Gastroesophageal sphincter (tissue), 4 donors: Measurements from ENCODE around the gene LAMA4. TPM values are rescaled to one million over a fixed set of nuclear protein-coding genes. Genes with fewer than 3 reads are reported as not detected.

Source experiments
- ATAC-seq: fragments of 150-250 bp; one replicate; pipeline ENCODE4 v1.9.1; 2016; ENCODE audit warnings: mild to moderate bottlenecking, moderate library complexity
- H3K27ac ChIP-seq, 4 donors: fragments of 200-600 bp; sonication (generic) in 3 of 4; 1 replicate in 3 of 4; 2 replicates in 1 of 4; pipeline ENCODE4 v1.5.1; 2016 to 2019
- H3K27me3 ChIP-seq: fragments of 200-600 bp; sonication (generic); one replicate; pipeline ENCODE4 v1.5.1; 2019
- H3K36me3 ChIP-seq, 2 donors: fragments of 200-600 bp; sonication (generic); one replicate each; pipeline ENCODE4 v1.5.1; 2019; ENCODE audit warnings: control low read depth in 1 of 2
- H3K4me1 ChIP-seq, 3 donors: fragments of 200-600 bp; sonication (generic); 1 replicate in 2 of 3; 2 replicates in 1 of 3; pipeline ENCODE4 v1.5.1; 2016 to 2019; ENCODE audit warnings: control low read depth in 2 of 3
- H3K4me3 ChIP-seq, 2 donors: fragments of 200-600 bp; sonication (generic); one replicate each; pipeline ENCODE4 v1.5.1; 2019; ENCODE audit warnings: mild to moderate bottlenecking in 1 of 2, moderate library complexity in 1 of 2
- H3K9me3 ChIP-seq, 3 donors: fragments of 200-600 bp; sonication (generic); one replicate each; pipeline ENCODE4 v1.5.1; 2017 to 2019; ENCODE audit warnings: control low read depth in 2 of 3
- EP300 ChIP-seq: sonication (generic); formaldehyde crosslinking; IDR thresholded peaks from one replicate; pipeline ENCODE4 v1.6.1; 2017; ENCODE audit warnings: antibody characterized with exemption, mild to moderate bottlenecking
- POLR2A ChIP-seq, 2 donors: fragments of 450-650 bp; IDR thresholded peaks; one replicate each; pipeline ENCODE4 v1.6.1; 2017; ENCODE audit warnings: antibody characterized with exemption in 2 of 2, mild to moderate bottlenecking in 2 of 2, moderate library complexity in 1 of 2
- POLR2AphosphoS5 ChIP-seq: sonication (generic); formaldehyde crosslinking; IDR thresholded peaks from one replicate; pipeline ENCODE4 v1.6.1; 2017; ENCODE audit warnings: antibody characterized with exemption
- WGBS, 2 donors: methylation state at CpG; one replicate each; pipeline ENCODE4 v1.1.5; 2018; ENCODE audit warnings: low coverage in 1 of 2; 5-methylcytosine and 5-hydroxymethylcytosine counted together
- total RNA-seq, 4 donors: library from RNA; depleted of rRNA; stranded (reverse); fragments of >200 nt; gene quantifications; one replicate each; pipeline ENCODE4 v1.1.0, GENCODE V29; 2016
- TF ChIP-seq, protein P1 (sequence below), 4 experiments: fragments of 200-600 bp in 2 of 4; fragments of 450-650 bp in 2 of 4; sonication (generic) in 1 of 4; IDR thresholded peaks; one replicate each; pipeline ENCODE4 v1.5.1; 2017 to 2019; ENCODE audit warnings: antibody characterized with exemption in 4 of 4, mild to moderate bottlenecking in 2 of 4, moderate library complexity in 2 of 4

Gene LAMA4
- total RNA-seq, 4 donors from 2014 or later, result 240 to 305 (median 265) TPM

DNA sequence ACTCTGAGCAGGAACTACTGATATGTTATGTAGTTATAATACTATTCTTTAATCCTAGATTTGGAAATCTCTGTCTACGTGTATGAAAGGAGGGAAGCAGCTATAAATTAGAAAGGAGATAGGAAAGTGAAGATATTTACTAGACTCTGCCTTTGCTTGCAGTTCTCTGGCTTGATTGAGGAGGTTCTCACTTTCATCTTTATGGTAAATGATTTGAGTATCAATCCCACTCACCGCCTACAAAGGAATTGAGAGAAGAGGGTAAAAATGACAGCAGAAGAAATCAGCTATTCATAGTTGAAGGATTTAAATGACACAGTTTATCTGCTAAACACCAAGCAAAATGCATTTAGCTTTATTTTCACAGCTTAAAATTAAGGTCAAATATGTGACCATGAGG, 99.7 kb downstream of the LAMA4 start:
- no peak for ATAC-seq
- no peak overlapping the region for H3K4me3 ChIP-seq
- peaks cover 0 to 71% of the 10 kb centered on the region in 2 donors for H3K36me3 ChIP-seq
- H3K4me1 ChIP-seq, result peaks cover 4 to 42% (median 16%) of the 10 kb centered on the region in 3 donors
- no peaks in the 10 kb centered on the region for H3K9me3 ChIP-seq
- peak overlapping the region; percentile 6 to 71 (median 57) for H3K27ac ChIP-seq
- no peak for TF ChIP-seq POLR2A (IDR thresholded peaks at IDR 0.05)
- no peak for TF ChIP-seq POLR2AphosphoS5
- TF ChIP-seq EP300, result no peak
- TF ChIP-seq, protein P1, sequence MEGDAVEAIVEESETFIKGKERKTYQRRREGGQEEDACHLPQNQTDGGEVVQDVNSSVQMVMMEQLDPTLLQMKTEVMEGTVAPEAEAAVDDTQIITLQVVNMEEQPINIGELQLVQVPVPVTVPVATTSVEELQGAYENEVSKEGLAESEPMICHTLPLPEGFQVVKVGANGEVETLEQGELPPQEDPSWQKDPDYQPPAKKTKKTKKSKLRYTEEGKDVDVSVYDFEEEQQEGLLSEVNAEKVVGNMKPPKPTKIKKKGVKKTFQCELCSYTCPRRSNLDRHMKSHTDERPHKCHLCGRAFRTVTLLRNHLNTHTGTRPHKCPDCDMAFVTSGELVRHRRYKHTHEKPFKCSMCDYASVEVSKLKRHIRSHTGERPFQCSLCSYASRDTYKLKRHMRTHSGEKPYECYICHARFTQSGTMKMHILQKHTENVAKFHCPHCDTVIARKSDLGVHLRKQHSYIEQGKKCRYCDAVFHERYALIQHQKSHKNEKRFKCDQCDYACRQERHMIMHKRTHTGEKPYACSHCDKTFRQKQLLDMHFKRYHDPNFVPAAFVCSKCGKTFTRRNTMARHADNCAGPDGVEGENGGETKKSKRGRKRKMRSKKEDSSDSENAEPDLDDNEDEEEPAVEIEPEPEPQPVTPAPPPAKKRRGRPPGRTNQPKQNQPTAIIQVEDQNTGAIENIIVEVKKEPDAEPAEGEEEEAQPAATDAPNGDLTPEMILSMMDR (IDR thresholded peaks at IDR 0.05), result no peak
- 75 to 76% methylated on average over 2 of the region's 2 CpGs for WGBS, 2 donors
- H3K27me3 ChIP-seq, result no peaks in the 10 kb centered on the region

DNA sequence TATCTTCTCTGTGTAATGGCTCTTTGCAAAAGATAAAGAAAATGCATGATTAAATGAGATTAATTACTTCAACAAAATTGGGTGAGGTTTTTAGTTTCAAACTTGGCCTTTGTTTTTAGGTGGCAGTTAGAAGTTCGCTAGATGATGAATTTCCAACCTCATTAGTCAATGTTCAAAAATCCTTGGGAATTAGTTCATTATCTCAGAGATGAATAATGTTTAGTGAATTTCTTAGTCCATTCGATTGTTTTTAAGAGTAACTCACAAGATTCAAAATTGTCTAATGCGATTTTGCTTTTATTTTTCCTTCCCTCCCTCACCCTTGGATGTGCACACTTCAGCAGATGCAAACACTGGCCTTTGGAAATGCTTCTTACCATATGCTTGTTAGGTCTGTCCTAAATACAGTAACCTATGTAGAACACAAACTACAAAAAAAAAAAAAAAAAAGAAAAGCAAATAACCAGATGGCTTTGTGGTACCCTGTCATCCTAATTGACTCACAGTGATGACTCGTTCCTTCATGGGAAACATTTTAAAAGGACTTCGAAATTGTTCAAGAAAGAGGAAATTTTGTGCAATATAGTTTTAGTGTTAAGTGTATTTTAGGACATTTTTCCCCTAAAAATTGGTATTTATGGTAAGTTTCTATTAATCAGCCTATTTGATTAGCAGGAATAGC, 100.3 kb downstream of the LAMA4 start:
- H3K27me3 ChIP-seq, result no peaks in the 10 kb centered on the region
- ATAC-seq, result no peak
- H3K4me3 ChIP-seq, result no peak overlapping the region
- 26 to 48% methylated on average over 5 of the region's 5 CpGs for WGBS, 2 donors
- peak overlapping the region in 3 of 4 donors; percentile 48 to 71 (median 66) for H3K27ac ChIP-seq
- no peaks in the 10 kb centered on the region for H3K9me3 ChIP-seq
- H3K36me3 ChIP-seq, result peaks cover 0 to 71% of the 10 kb centered on the region in 2 donors
- TF ChIP-seq EP300, result no peak
- no peak for TF ChIP-seq POLR2AphosphoS5
- TF ChIP-seq, protein P1 (IDR thresholded peaks at IDR 0.05), result no peak
- TF ChIP-seq POLR2A (IDR thresholded peaks at IDR 0.05), result no peak
- peaks cover 7 to 48% (median 20%) of the 10 kb centered on the region in 3 donors for H3K4me1 ChIP-seq

DNA sequence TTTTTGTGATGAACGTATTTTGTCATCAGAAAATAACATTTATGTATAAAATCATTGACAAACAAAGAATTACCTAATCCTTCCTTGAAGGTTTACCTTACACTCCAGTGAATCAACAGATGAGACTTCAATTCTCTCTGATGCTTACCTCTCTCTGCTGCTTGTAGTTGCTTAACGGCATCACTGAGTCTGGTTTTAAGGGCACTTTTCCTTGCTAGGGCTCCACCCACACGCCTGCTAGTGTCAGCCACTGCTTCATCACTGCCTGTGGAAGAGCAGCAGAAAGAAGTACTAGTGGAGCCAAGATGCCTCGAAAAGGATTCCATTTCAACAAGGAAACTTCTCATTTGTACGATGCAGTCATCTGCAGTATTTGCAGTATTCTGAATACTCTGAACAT, 104.0 kb downstream of the LAMA4 start:
- Histone ChIP-seq H3K4me3 (no peak overlapping the region), H3K27ac (peak overlapping the region; percentile 74 to 89 (median 78)), H3K36me3 (peaks cover 4 to 73% of the 10 kb centered on the region in 2 donors), H3K27me3 (no peaks in the 10 kb centered on the region), H3K9me3 (no peaks in the 10 kb centered on the region), H3K4me1 (peaks cover 3 to 39% (median 14%) of the 10 kb centered on the region in 3 donors)
- TF ChIP-seq, protein P1 (IDR thresholded peaks at IDR 0.05), result peak in 1 of 4 experiments; percentile 18
- TF ChIP-seq POLR2A (IDR thresholded peaks at IDR 0.05), result no peak
- peak; percentile 62 for ATAC-seq
- 18 to 20% methylated on average over 4 to 5 of the region's 5 CpGs for WGBS, 2 donors

DNA sequence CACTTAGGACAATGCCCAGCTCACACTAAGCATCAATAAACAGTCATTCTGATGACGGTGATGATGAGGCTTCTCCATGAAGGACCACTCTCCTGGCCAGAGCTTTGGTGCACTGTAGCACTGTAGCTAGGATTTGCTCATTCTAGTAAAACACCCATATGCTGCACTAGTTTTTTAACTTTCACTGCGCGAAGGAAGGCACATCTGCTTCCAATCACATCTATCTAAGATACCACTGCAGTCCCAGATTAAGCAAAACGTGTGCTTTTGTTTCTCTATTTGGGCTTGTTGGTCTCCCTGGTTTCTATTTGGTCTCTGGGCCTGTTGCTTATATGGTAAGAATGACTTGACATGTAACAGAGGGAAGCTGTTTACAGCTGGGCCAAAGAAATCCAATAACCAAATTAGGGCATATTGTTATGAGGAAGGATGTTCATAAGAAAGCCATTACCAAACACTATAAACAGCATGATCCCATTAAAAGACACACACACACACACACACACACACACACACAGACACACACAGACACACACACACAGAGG, 104.6 kb downstream of the LAMA4 start:
- H3K27ac ChIP-seq, result peak overlapping the region; percentile 74 to 89 (median 78)
- TF ChIP-seq POLR2AphosphoS5 (no peak), POLR2A (IDR thresholded peaks at IDR 0.05) (no peak), EP300 (no peak)
- TF ChIP-seq, protein P1 (IDR thresholded peaks at IDR 0.05), result no peak
- peaks cover 3 to 39% (median 14%) of the 10 kb centered on the region in 3 donors for H3K4me1 ChIP-seq
- H3K9me3 ChIP-seq, result no peaks in the 10 kb centered on the region
- peak; percentile 74 for ATAC-seq
- 0 to 18% methylated on average over 3 to 4 of the region's 4 CpGs for WGBS, 2 donors
- peaks cover 4 to 73% of the 10 kb centered on the region in 2 donors for H3K36me3 ChIP-seq
- H3K27me3 ChIP-seq, result no peaks in the 10 kb centered on the region
- no peak overlapping the region for H3K4me3 ChIP-seq

DNA sequence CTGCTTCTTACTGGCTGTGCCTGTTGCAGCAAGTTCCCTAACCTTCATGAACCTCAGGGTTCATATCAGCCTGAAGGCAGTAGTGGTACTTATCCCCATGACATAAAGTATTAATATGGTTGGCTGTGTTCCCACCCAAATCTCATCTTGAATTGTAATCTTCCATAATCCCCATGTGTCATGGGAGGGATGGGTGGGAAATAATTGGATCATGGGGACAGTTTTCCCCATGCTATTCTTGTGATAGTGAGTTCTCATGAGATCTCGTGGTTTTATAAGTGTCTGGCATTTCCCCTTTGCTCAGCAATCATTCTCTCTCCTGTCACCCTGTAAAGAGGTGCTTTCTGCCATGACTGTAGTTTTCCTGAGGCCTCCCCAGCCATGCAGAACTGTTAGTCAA, 105.1 kb downstream of the LAMA4 start:
- 0 to 17% methylated on average over 1 of the region's 1 CpG for WGBS, 2 donors
- TF ChIP-seq EP300 (no peak), POLR2A (IDR thresholded peaks at IDR 0.05) (no peak), POLR2AphosphoS5 (no peak)
- TF ChIP-seq, protein P1 (IDR thresholded peaks at IDR 0.05), result no peak
- no peak overlapping the region for H3K4me3 ChIP-seq
- H3K36me3 ChIP-seq, result peaks cover 6 to 73% of the 10 kb centered on the region in 2 donors
- H3K9me3 ChIP-seq, result no peaks in the 10 kb centered on the region
- H3K27me3 ChIP-seq, result no peaks in the 10 kb centered on the region
- H3K4me1 ChIP-seq, result peaks cover 3 to 43% (median 14%) of the 10 kb centered on the region in 3 donors
- no peak for ATAC-seq
- H3K27ac ChIP-seq, result peak overlapping the region; percentile 74 to 89 (median 78)
